IPS-15b (cell line): ENCODE data around the gene COG4.
A peak's percentile ranks its signal among the peaks of the same experiment; 100 is the strongest.
"Not testable (repeated sequence)": the region's sequence is repeated elsewhere in the genome, so short reads cannot be mapped to it uniquely, and the experiment has no call there.

Experiments
- H3K27me3 ChIP-seq: one replicate; pipeline ENCODE4 v1.6.1; 2013; ENCODE audit warnings: low read length; ENCODE audit not compliant: control insufficient read depth, insufficient read depth
- H3K36me3 ChIP-seq: one replicate; pipeline ENCODE4 v1.6.1; 2013; ENCODE audit warnings: low read length; ENCODE audit not compliant: control insufficient read depth, insufficient read depth
- H3K4me1 ChIP-seq: one replicate; pipeline ENCODE4 v1.6.1; 2013; ENCODE audit warnings: mild to moderate bottlenecking, low read length; ENCODE audit not compliant: control insufficient read depth, insufficient read depth
- H3K4me3 ChIP-seq: one replicate; pipeline ENCODE4 v1.5.1; 2013; ENCODE audit warnings: low read depth, low read length
- H3K9ac ChIP-seq: one replicate; pipeline ENCODE4 v1.6.1; 2013; ENCODE audit warnings: low read depth, mild to moderate bottlenecking, low read length
- H3K9me3 ChIP-seq: one replicate; pipeline ENCODE4 v1.6.1; 2013; ENCODE audit warnings: mild to moderate bottlenecking, low read length; ENCODE audit not compliant: control insufficient read depth, insufficient read depth

The COG4 gene

GRCh38 chr16:70524399-70524825 is 1.1 kb upstream of the COG4 start:
- Histone ChIP-seq H3K4me3 (peak overlapping the region; percentile 82), H3K36me3 (peaks cover 21% of the 10 kb centered on the region), H3K9ac (peak overlapping the region; percentile 100)
- not testable (repeated sequence) for H3K9me3 ChIP-seq, H3K4me1 ChIP-seq, H3K27me3 ChIP-seq

DNA sequence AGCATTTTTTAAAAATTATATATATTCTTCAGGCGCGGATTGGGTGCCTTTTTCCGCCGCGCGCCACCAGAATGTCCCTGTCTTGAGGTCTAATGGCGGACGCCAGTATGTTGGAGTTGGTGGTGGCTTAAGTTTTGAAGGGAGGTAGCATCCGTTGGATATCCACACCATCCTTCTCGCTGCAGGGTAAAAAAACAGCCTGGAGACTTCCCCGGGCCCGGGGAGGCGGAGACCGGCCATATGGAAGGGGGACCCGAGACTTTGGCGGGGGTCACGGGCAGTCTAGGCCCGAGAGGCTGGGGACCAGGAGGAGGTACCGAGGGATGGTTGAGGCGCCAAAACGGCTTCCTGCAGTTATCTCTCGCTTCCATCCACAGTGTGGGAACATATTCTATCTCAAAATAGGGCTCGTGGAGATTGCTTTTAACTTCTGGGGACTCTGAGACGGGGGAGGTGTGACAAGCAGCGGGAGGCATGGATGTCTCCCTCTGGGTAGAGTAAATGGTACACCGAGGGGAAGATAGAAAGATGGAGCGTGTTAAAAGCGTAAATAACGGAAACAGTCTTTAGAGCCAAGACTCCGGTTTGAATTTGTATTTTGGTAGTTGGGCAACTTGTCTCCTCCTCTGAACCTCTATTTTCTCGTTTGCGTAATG is 517 bp upstream of the COG4 start, which contains the start of gene SF3B3:
Gene SF3B3 (plus strand): TSS at position 74 of the 656 bp plus-strand sequence. CDS start 2,841 bp downstream, outside the sequence.
- peaks cover 16% of the 10 kb centered on the region for H3K36me3 ChIP-seq
- peaks cover 5% of the 10 kb centered on the region for H3K4me1 ChIP-seq
- no peaks in the 10 kb centered on the region for H3K27me3 ChIP-seq
- peak within 1 kb of the TSS; percentile 100 for H3K9ac ChIP-seq
- H3K9me3 ChIP-seq: no peaks in the 10 kb centered on the region
- H3K4me3 ChIP-seq: peak within 1 kb of the TSS; percentile 82

DNA sequence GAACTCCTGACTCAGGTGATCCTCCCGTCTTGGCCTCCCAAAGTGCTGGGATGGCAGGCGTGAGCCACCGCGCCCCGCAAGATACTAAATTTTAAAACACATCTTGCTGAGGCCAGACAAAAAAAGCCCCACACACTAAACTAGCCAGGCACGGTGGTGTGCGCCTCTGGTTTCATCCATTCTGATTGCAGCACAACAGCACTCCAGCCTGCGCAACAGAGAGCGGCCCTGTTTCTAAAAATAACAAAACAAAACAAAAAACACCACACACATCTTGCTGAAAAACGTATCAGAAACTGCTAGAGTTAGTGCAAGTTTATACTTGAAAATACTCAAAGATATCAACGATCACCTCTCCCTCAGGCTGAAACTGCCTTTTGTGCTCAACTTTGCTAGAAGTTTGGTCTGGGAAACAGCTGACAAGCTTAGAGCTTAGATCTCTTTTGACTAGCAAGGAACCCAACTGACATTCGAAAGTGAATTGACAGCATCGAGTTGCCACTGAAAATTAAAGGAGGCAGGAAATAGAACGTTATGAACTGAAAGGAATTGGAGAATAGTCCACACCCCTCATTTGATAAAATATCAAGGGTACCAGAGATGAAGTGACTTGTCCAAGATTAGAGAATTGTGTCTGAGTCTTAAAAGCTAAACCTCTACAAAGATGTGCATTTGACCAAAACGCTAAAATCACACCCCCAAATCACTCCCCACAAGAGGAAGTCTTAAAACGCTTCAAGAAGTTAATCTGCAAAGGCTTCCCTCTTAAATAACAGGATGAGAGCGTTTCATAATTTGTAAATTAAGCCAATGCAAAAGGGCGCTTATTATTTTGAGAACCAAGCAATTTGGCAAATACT is 908 bp downstream of the COG4 start:
- peaks cover 8% of the 10 kb centered on the region for H3K36me3 ChIP-seq
- peak overlapping the region; percentile 82 for H3K4me3 ChIP-seq
- H3K27me3 ChIP-seq: no peaks in the 10 kb centered on the region
- peaks cover 5% of the 10 kb centered on the region for H3K4me1 ChIP-seq
- H3K9me3 ChIP-seq: no peaks in the 10 kb centered on the region
- H3K9ac ChIP-seq: peak overlapping the region; percentile 100

DNA sequence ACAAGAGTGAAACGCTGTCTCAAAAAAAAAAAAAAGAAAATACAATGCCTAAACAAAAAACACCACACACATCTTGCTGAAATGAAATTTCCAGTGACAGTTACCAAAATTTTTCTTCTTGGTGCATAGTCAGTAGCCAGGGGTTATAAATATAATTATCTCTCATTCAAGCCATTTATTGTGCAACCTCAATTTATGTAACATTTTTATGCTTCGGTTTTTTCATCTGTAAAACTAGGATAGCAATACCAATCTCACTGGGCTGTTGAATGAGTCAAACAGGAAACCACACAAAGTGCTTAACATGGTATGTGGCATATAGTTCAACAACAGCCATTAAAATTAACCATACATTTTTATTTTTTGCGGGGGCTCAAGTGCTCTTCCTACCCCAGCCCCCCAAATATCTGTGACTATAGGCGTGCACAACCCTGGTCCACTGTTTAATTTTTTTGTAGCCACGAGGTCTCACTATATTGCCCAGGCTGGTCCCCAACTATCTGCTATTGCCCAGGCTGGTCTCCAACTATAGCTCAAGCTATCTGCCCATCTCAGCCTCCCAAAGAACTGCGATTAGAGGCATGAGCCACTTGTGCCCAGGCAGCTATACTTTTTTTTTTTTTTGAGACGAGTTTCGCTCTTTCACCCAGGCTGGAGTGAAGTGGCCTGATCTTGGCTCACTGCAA is 2.6 kb downstream of the COG4 start:
- no peak overlapping the region for H3K9ac ChIP-seq
- no peaks in the 10 kb centered on the region for H3K27me3 ChIP-seq
- no peak overlapping the region for H3K4me3 ChIP-seq
- H3K36me3 ChIP-seq: no peaks in the 10 kb centered on the region
- H3K9me3 ChIP-seq: no peaks in the 10 kb centered on the region
- peaks cover 3% of the 10 kb centered on the region for H3K4me1 ChIP-seq

- Histone ChIP-seq H3K27me3 (no peaks in the 10 kb centered on the region), H3K9ac (no peak overlapping the region), H3K36me3 (peaks cover 22% of the 10 kb centered on the region), H3K4me1 (no peaks in the 10 kb centered on the region), H3K9me3 (no peaks in the 10 kb centered on the region), H3K4me3 (no peak overlapping the region)
Measured at GRCh38 chr16:70512456-70512855, 10.9 kb downstream of the COG4 start.

DNA sequence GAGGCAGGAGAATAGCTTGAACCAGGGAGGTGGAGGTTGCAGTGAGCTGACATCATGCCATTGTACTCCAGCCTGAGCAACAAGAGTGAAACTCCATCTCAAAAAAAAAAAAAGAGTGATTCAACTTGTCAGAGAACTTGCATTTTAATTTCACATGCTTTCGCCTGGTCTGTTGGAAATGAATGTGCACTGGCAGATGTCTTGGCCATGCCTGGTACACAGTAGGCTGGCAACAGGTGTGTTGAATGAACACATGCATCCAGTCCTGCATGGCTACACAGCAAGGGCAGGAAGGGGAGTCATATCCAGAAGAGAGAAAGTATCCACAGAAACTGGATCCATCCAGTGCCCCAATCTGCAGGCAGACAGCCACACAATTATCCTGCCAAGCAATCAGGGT is 11.5 kb downstream of the COG4 start:
- Histone ChIP-seq H3K9ac (no peak overlapping the region), H3K4me3 (no peak overlapping the region), H3K36me3 (peaks cover 25% of the 10 kb centered on the region), H3K9me3 (no peaks in the 10 kb centered on the region), H3K27me3 (no peaks in the 10 kb centered on the region), H3K4me1 (no peaks in the 10 kb centered on the region)

DNA sequence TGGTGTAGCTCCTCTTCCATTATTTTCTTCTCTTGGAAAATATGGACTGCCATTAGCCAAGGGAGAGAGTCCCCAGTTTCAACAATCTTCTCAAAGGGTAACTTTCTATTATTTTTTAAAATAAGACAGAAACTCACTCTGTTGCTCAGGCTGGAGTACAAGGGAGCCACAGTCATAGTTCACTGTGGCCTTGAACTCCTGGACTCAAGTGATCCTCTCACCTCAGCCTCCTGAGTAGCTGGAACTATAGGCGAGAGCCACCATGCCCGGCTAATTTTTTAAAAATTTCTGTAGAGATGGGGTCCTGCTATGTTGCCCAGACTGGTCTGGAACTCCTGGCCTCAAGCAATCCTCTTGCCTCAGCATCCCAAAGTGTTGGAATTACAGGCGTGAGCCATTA is 13.1 kb downstream of the COG4 start:
- Histone ChIP-seq H3K9me3 (no peaks in the 10 kb centered on the region), H3K36me3 (peaks cover 23% of the 10 kb centered on the region), H3K4me1 (no peaks in the 10 kb centered on the region), H3K4me3 (no peak overlapping the region), H3K9ac (no peak overlapping the region), H3K27me3 (no peaks in the 10 kb centered on the region)

GRCh38 chr16:70508752-70509151 is 14.6 kb downstream of the COG4 start:
- H3K27me3 ChIP-seq: no peaks in the 10 kb centered on the region
- no peaks in the 10 kb centered on the region for H3K4me1 ChIP-seq
- peaks cover 21% of the 10 kb centered on the region for H3K36me3 ChIP-seq
- H3K4me3 ChIP-seq: no peak overlapping the region
- H3K9me3 ChIP-seq: no peaks in the 10 kb centered on the region
- no peak overlapping the region for H3K9ac ChIP-seq

- Histone ChIP-seq H3K4me3 (no peak overlapping the region), H3K9ac (no peak overlapping the region), H3K36me3 (peaks cover 20% of the 10 kb centered on the region), H3K27me3 (no peaks in the 10 kb centered on the region), H3K9me3 (no peaks in the 10 kb centered on the region), H3K4me1 (no peaks in the 10 kb centered on the region)
Measured at GRCh38 chr16:70496513-70496912, 26.8 kb downstream of the COG4 start.

DNA sequence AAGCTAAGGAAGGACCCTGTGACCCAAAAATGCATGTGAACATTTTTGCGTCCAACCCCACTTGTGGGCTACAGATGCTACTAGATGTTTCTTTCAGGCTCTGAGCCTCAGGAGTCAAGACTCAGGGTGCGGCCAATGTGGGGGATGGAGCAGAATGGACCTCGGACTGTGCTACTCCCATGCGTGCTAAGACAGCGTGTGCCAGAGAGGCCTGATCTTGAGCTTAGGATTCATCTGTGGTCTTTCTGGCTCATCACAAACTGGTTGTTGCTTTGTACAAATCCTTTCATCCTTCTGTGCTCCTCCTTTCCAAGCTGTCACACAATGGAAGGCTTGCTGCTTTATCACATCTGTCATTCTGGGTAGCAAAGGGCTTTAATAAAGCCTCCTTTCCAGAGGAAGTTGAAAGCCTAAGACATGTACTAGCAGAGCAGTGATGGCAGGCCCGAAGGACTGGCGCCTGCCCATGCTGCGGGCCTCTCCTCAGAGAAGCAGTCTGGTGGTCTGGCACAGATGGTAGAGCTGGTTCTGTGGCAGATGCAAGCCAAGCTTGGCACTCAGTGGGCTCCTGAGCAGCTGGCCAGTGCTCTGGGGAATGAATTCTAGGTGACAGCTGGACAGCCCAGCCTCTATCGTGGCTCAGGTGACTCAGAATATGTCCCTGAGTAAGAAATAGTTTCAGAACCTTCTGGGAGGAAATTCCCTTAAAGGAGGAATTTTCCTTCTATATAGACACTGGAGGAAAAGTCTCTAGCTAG is 27.8 kb downstream of the COG4 start:
- Histone ChIP-seq H3K9ac (no peak overlapping the region), H3K4me1 (no peaks in the 10 kb centered on the region), H3K9me3 (no peaks in the 10 kb centered on the region), H3K27me3 (no peaks in the 10 kb centered on the region), H3K36me3 (peaks cover 20% of the 10 kb centered on the region), H3K4me3 (no peak overlapping the region)

DNA sequence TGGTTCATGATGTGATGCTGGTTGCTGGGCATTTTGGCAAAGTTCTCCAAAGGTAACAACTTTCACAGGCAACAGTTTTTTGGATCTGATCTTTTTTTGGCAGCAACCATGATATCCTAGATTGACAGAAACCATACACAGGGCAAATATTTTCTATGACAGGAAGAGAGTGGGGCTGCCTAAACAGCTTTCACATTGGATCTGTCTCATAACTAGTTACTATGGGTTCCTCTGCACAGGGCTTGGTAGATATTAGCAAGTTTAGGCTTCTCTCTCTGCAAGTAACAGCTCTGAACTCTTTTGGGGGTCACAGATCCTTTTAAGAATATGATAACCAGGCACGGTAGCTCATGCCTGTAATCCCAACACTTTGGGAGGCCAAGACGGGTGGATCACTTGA is 28.6 kb downstream of the COG4 start:
- H3K36me3 ChIP-seq: peaks cover 20% of the 10 kb centered on the region
- no peak overlapping the region for H3K9ac ChIP-seq

More for the DNA sequence above, 28.6 kb downstream of the COG4 start:
- Histone ChIP-seq H3K4me1 (no peaks in the 10 kb centered on the region), H3K27me3 (no peaks in the 10 kb centered on the region), H3K4me3 (no peak overlapping the region), H3K9me3 (no peaks in the 10 kb centered on the region)
